Activated T-helper 1 cell treated with anti-CD3 and anti-CD28 coated beads, Interleukin-12 subunit alpha, Interleukin-12 subunit beta, Interleukin-2, Interleukin-4 antibody, amounts not matched to agents 30 ng/mL and 10 ng/mL and 1 ng/mL, durations not matched to agents 14 hours and 24 hours and 36 hours (primary cell): ENCODE data around the gene MICU1. TPM values are rescaled to one million over a fixed set of nuclear protein-coding genes. Genes with fewer than 3 reads are reported as not detected.

ENCODE experiments used
- DNase-seq: peaks from one replicate; pipeline ENCODE4 v3.0.0; 2021; ENCODE audit warnings: low spot score
- H3K27ac Mint-ChIP-seq: one replicate; pipeline ENCODE4 v1.8.0; 2021; ENCODE audit warnings: mild to moderate bottlenecking, mixed read lengths
- H3K27me3 Mint-ChIP-seq: one replicate; pipeline ENCODE4 v1.8.0; 2022; ENCODE audit warnings: mild to moderate bottlenecking, moderate library complexity, mixed read lengths; ENCODE audit not compliant: insufficient read depth
- H3K36me3 Mint-ChIP-seq: one replicate; pipeline ENCODE4 v1.8.0; 2021; ENCODE audit warnings: low read depth, mixed read lengths
- H3K4me1 Mint-ChIP-seq: one replicate; pipeline ENCODE4 v1.8.0; 2021; ENCODE audit warnings: low read depth, mixed read lengths
- H3K4me3 Mint-ChIP-seq: one replicate; pipeline ENCODE4 v1.8.0; 2021; ENCODE audit warnings: mild to moderate bottlenecking, moderate library complexity, mixed read lengths
- H3K9me3 Mint-ChIP-seq: one replicate; pipeline ENCODE4 v1.8.0; 2021; ENCODE audit warnings: mixed read lengths
- intact Hi-C: fragments of 100-400 bp; cut with micrococcal nuclease; formaldehyde crosslinking; loops from one replicate; pipeline ENCODE4 v1.15.1; 2024
- total RNA-seq: library from RNA; stranded (reverse); gene quantifications from 2 replicates; pipeline ENCODE4 v1.2.3, GENCODE V29; 2022

Gene MICU1
- total RNA-seq, 1 donor from 2014 or later, result 28.4 TPM

- DNase-seq, result no peak
- Mint-ChIP-seq H3K27ac (no peak overlapping the region), H3K4me3 (no peak overlapping the region), H3K36me3 (peaks cover 20% of the 10 kb centered on the region), H3K4me1 (peaks cover 24% of the 10 kb centered on the region), H3K9me3 (peaks cover 8% of the 10 kb centered on the region), H3K27me3 (no peaks in the 10 kb centered on the region)
- intact Hi-C loops, result no loop called here
Observed at GRCh38 chr10:72540193-72540807, 85.6 kb downstream of the MICU1 start.

GRCh38 chr10:72539137-72539536 is 86.7 kb downstream of the MICU1 start:
- Mint-ChIP-seq H3K4me1 (peaks cover 24% of the 10 kb centered on the region), H3K36me3 (peaks cover 20% of the 10 kb centered on the region), H3K4me3 (no peak overlapping the region), H3K27ac (no peak overlapping the region), H3K9me3 (peaks cover 8% of the 10 kb centered on the region), H3K27me3 (no peaks in the 10 kb centered on the region)
- DNase-seq, result no peak
- intact Hi-C loops, result no loop called here

GRCh38 chr10:72525689-72526088 is 100.2 kb downstream of the MICU1 start:
- Mint-ChIP-seq H3K4me3 (no peak overlapping the region), H3K27ac (no peak overlapping the region), H3K9me3 (no peaks in the 10 kb centered on the region)

GRCh38 chr10:72525277-72525676 is 100.6 kb downstream of the MICU1 start:
- no peak for DNase-seq
- H3K4me1 Mint-ChIP-seq, result no peaks in the 10 kb centered on the region
- H3K9me3 Mint-ChIP-seq, result no peaks in the 10 kb centered on the region
- H3K4me3 Mint-ChIP-seq, result no peak overlapping the region
- intact Hi-C loops, result no loop called here
- no peaks in the 10 kb centered on the region for H3K27me3 Mint-ChIP-seq
- H3K27ac Mint-ChIP-seq, result no peak overlapping the region
- H3K36me3 Mint-ChIP-seq, result no peaks in the 10 kb centered on the region

More at GRCh38 chr10:72525689-72526088, 100.2 kb downstream of the MICU1 start:
- intact Hi-C loops, result no loop called here
- DNase-seq, result no peak
- Mint-ChIP-seq H3K4me1 (no peaks in the 10 kb centered on the region), H3K36me3 (no peaks in the 10 kb centered on the region), H3K27me3 (no peaks in the 10 kb centered on the region)

GRCh38 chr10:72524489-72524888 is 101.4 kb downstream of the MICU1 start:
- Mint-ChIP-seq H3K4me1 (no peaks in the 10 kb centered on the region), H3K4me3 (no peak overlapping the region), H3K27me3 (no peaks in the 10 kb centered on the region), H3K9me3 (no peaks in the 10 kb centered on the region), H3K27ac (no peak overlapping the region), H3K36me3 (no peaks in the 10 kb centered on the region)
- intact Hi-C loops, result no loop called here
- no peak for DNase-seq

GRCh38 chr10:72523932-72524396 is 101.9 kb downstream of the MICU1 start:
- DNase-seq, result no peak
- intact Hi-C loops, result no loop called here
- no peaks in the 10 kb centered on the region for H3K27me3 Mint-ChIP-seq
- no peaks in the 10 kb centered on the region for H3K4me1 Mint-ChIP-seq
- no peaks in the 10 kb centered on the region for H3K36me3 Mint-ChIP-seq
- H3K9me3 Mint-ChIP-seq, result no peaks in the 10 kb centered on the region
- H3K27ac Mint-ChIP-seq, result no peak overlapping the region
- H3K4me3 Mint-ChIP-seq, result no peak overlapping the region

- Mint-ChIP-seq H3K4me3 (no peak overlapping the region), H3K27ac (no peak overlapping the region), H3K27me3 (no peaks in the 10 kb centered on the region), H3K36me3 (no peaks in the 10 kb centered on the region), H3K9me3 (no peaks in the 10 kb centered on the region), H3K4me1 (no peaks in the 10 kb centered on the region)
- DNase-seq, result no peak
- intact Hi-C loops, result no loop called here
Observed at GRCh38 chr10:72523062-72523461, 102.8 kb downstream of the MICU1 start.

- Mint-ChIP-seq H3K4me3 (no peak overlapping the region), H3K9me3 (peaks cover 16% of the 10 kb centered on the region), H3K27ac (no peak overlapping the region), H3K4me1 (peaks cover 9% of the 10 kb centered on the region), H3K27me3 (no peaks in the 10 kb centered on the region), H3K36me3 (peaks cover 6% of the 10 kb centered on the region)
- no peak for DNase-seq
- intact Hi-C loops, result no loop called here
Observed at GRCh38 chr10:72517244-72517643, 108.6 kb downstream of the MICU1 start.

GRCh38 chr10:72515455-72515854 is 110.4 kb downstream of the MICU1 start:
- H3K27me3 Mint-ChIP-seq, result no peaks in the 10 kb centered on the region
- intact Hi-C loops, result no loop called here
- H3K4me1 Mint-ChIP-seq, result peaks cover 9% of the 10 kb centered on the region
- no peak overlapping the region for H3K27ac Mint-ChIP-seq
- H3K9me3 Mint-ChIP-seq, result peaks cover 16% of the 10 kb centered on the region
- peaks cover 6% of the 10 kb centered on the region for H3K36me3 Mint-ChIP-seq
- H3K4me3 Mint-ChIP-seq, result no peak overlapping the region
- no peak for DNase-seq

GRCh38 chr10:72513910-72514309 is 112.0 kb downstream of the MICU1 start:
- intact Hi-C loops, result no loop called here
- no peaks in the 10 kb centered on the region for H3K27me3 Mint-ChIP-seq
- no peak for DNase-seq
- peaks cover 16% of the 10 kb centered on the region for H3K4me1 Mint-ChIP-seq
- no peak overlapping the region for H3K27ac Mint-ChIP-seq
- peaks cover 16% of the 10 kb centered on the region for H3K9me3 Mint-ChIP-seq
- peaks cover 6% of the 10 kb centered on the region for H3K36me3 Mint-ChIP-seq
- H3K4me3 Mint-ChIP-seq, result no peak overlapping the region

GRCh38 chr10:72511459-72511858 is 114.4 kb downstream of the MICU1 start:
- peaks cover 17% of the 10 kb centered on the region for H3K4me1 Mint-ChIP-seq
- intact Hi-C loops, result no loop called here
- H3K27ac Mint-ChIP-seq, result no peak overlapping the region

GRCh38 chr10:72509941-72510340 is 115.9 kb downstream of the MICU1 start:
- H3K36me3 Mint-ChIP-seq, result peaks cover 5% of the 10 kb centered on the region
- no peak for DNase-seq
- H3K4me3 Mint-ChIP-seq, result no peak overlapping the region

More at GRCh38 chr10:72511459-72511858, 114.4 kb downstream of the MICU1 start:
- DNase-seq, result no peak
- no peak overlapping the region for H3K4me3 Mint-ChIP-seq
- H3K9me3 Mint-ChIP-seq, result peaks cover 16% of the 10 kb centered on the region
- H3K36me3 Mint-ChIP-seq, result peaks cover 6% of the 10 kb centered on the region
- no peaks in the 10 kb centered on the region for H3K27me3 Mint-ChIP-seq

GRCh38 chr10:72509206-72509799 is 116.6 kb downstream of the MICU1 start:
- H3K27ac Mint-ChIP-seq, result no peak overlapping the region
- no peak overlapping the region for H3K4me3 Mint-ChIP-seq
- no peaks in the 10 kb centered on the region for H3K27me3 Mint-ChIP-seq
- intact Hi-C loops, result no loop called here
- peaks cover 15% of the 10 kb centered on the region for H3K9me3 Mint-ChIP-seq
- H3K36me3 Mint-ChIP-seq, result peaks cover 8% of the 10 kb centered on the region
- no peak for DNase-seq
- peaks cover 8% of the 10 kb centered on the region for H3K4me1 Mint-ChIP-seq

More at GRCh38 chr10:72509941-72510340, 115.9 kb downstream of the MICU1 start:
- Mint-ChIP-seq H3K27ac (no peak overlapping the region), H3K9me3 (peaks cover 16% of the 10 kb centered on the region), H3K27me3 (no peaks in the 10 kb centered on the region), H3K4me1 (peaks cover 9% of the 10 kb centered on the region)
- intact Hi-C loops, result no loop called here
